Measurements from ENCODE around the gene LAPTM5. TPM values are rescaled to one million over a fixed set of nuclear protein-coding genes. Genes with fewer than 3 reads are reported as not detected.

The LAPTM5 gene
- total RNA-seq, 2 experiments from 2014 or later = 474 to 485 TPM

DNA sequence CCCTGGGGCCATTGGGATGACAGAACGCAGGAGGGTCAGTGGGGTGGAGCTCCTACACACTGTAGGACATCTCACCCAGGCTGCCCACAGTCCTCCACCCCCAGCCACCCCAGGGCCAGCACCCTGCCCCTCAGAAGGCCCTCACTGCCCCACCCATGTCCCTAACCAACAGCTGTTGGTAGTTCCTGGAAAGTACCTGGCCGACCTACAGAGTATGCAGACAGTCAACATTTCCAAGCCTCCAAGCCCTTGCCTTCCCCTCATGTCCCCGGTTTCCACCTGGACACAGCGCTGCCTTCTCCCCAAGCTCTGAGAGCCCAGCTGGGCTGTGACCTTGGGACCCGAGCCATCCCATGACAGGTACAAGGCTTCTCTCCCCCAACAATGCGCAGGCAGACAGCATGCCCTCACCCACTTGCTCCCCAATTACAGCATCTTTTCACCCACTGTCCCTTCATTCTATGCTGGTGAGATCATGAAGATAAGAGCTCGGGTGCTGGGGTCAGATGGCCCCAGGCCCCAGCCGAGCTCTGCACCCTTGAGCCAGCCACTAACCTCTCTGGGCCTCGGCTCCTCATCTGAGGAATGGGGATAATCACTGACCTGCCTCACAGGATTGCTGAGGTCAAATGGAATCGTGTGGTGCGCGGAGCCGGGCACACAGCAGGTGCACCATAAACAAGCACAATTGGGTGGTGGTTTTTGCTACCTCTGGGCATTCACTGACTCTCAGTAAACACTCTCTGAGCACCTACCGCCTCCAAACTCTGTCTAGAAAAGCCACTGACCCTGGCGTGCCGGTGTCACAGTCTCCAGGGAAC is 11.2 kb downstream of the LAPTM5 start:
- Mint-ChIP-seq H3K4me3 (peak overlapping the region; percentile 86), H3K27me3 (no peaks in the 10 kb centered on the region), H3K27ac (peak overlapping the region; percentile 96), H3K4me1 (peaks cover 94% of the 10 kb centered on the region), H3K9me3 (no peaks in the 10 kb centered on the region), H3K36me3 (peaks cover 28% of the 10 kb centered on the region)
- no peak for ATAC-seq (ENCODE audit: low read depth)
- no peak for DNase-seq
- POLR2A ChIA-PET = interaction anchor here (11.7 kb wide), 1 partner anchor 12 kb away, joined by 284 read pairs; the partner anchor contains the start of gene LAPTM5

DNA sequence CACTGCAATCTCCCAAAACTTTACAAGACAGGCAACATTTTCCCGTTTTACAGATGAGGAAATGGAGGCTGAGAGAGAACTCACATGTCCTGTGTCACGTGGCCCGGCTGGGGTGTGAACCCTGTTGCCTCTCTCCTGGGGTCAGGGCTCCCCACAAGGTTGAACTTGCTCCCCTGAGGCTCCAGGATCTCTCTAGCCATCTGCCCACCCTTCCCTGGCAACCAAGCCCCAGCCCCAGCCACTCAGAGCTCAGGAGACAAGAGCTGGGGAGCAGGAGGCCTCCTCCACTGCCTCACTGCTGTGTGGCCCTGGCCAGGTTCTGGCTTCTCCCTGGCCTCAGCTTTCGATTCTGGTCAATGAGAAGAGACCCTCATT is 11.8 kb downstream of the LAPTM5 start:
- ATAC-seq (ENCODE audit: low read depth) (no peak), DNase-seq (no peak)
- H3K9me3 Mint-ChIP-seq = no peaks in the 10 kb centered on the region
- H3K27me3 Mint-ChIP-seq = no peaks in the 10 kb centered on the region
- H3K4me1 Mint-ChIP-seq = peaks cover 94% of the 10 kb centered on the region
- H3K27ac Mint-ChIP-seq = peak overlapping the region; percentile 96
- H3K36me3 Mint-ChIP-seq = peaks cover 34% of the 10 kb centered on the region
- POLR2A ChIA-PET = interaction anchor here (11.7 kb wide), 1 partner anchor 13 kb away, joined by 284 read pairs; the partner anchor contains the start of gene LAPTM5
- peak overlapping the region; percentile 86 for H3K4me3 Mint-ChIP-seq

DNA sequence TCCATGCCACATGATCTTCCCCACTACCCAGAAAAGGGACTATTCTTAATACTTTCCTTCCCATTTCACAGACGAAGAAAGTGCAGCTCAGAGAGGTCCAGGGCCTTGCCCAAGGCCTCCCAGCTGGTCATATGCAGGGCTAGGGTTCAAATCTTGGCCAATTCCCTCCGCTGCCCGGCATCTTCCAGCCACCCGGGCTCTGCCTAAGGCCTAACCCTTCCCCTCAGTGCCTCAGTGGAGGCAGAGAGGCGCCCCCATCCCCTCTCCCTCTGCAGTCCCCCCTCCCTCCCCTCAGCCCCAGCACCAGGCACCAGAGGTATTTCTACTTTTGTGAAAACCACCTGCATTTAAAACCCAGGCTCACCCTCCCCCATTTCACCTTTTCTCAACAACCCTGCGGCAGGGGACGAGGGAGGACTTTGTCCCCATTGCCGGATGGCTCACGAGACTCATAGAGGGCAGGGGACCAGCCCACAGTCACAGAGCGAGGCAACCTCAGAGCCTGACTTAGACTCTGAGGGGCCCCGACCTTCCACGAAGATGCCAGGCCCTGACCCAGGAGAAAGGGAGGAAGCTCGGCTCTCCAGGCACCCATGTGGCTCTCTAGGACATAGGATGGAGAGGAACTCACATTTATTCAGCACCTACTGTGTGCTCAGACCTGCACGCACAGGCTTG is 12.3 kb downstream of the LAPTM5 start:
- DNase-seq (no peak), ATAC-seq (ENCODE audit: low read depth) (no peak)
- POLR2A ChIA-PET = interaction anchor here (11.7 kb wide), 1 partner anchor 13 kb away, joined by 284 read pairs; the partner anchor contains the start of gene LAPTM5
- peaks cover 39% of the 10 kb centered on the region for H3K36me3 Mint-ChIP-seq
- peak overlapping the region; percentile 86 for H3K4me3 Mint-ChIP-seq
- peaks cover 94% of the 10 kb centered on the region for H3K4me1 Mint-ChIP-seq
- H3K9me3 Mint-ChIP-seq = no peaks in the 10 kb centered on the region
- H3K27ac Mint-ChIP-seq = peak overlapping the region; percentile 96
- H3K27me3 Mint-ChIP-seq = no peaks in the 10 kb centered on the region

DNA sequence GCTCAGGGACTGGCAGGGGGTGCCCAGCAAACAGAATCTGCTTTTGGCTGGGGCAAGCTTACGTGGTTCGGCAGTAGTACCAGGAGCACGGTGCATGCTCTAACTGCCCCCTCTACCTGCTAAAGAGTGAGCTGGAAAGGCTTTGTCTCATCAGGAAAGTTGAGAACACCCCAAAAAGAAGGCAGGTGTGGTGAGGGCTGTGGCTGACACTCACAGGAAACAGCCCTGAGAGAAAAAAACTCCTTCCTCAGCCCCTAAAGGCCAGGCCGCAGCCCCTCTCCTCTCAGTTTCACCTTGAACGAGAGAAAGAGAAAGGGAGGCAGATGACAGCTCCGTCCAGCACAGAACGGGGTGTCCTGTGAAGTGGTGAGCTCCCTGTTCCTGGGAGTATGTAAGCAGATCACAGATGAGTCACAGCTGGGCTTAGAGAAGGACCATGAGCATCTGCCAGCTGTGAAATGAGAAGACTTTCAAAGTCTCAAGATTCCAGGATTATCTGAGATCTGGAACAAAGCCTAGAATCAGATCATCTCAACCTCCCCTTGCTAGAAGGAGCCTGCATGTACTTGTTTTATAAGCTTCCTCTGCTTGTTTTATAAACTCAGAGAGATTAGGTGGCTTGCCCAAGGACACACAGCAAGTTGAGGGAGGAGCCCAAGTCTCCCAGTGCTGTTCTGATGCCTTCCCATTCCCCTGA is 13.4 kb downstream of the LAPTM5 start:
- ATAC-seq (ENCODE audit: low read depth) = peak; percentile 48
- POLR2A ChIA-PET = interaction anchor here (0.7 to 11.7 kb wide), 11 partner anchors 8 to 188 kb away, joined by 3 to 284 read pairs (median 7); partner anchors contain the start of gene LAPTM5

DNA sequence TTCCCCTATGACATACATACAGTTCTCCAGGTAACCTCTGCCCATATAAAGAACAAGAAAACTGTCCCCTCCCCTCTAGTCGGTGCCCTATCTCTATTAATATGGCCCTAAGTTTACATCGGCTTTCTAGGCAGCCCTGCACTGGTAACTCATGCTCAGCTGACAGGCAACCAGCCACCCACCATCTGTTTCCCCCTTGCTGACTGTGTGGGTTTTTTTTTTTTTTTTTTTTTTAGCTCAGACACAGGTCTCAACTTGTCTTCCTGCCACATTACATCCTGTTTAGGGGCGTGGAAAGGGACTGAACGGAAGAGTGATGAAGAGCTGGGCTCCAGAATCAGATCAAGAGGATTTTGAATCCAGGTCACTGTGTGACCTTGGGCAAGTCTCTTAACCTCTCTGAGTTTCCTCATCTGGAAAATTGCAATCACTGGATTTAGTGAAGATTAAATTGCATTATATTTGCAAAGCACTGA is 14.0 kb downstream of the LAPTM5 start:
- DNase-seq = no peak
- ATAC-seq (ENCODE audit: low read depth) = peak; percentile 75
- no peaks in the 10 kb centered on the region for H3K9me3 Mint-ChIP-seq
- peak overlapping the region; percentile 96 for H3K27ac Mint-ChIP-seq
- POLR2A ChIA-PET = interaction anchor here (0.7 to 11.7 kb wide), 11 partner anchors 9 to 189 kb away, joined by 3 to 284 read pairs (median 7); partner anchors contain the start of gene LAPTM5
- no peaks in the 10 kb centered on the region for H3K27me3 Mint-ChIP-seq
- H3K4me3 Mint-ChIP-seq = peak overlapping the region; percentile 86
- peaks cover 88% of the 10 kb centered on the region for H3K4me1 Mint-ChIP-seq
- peaks cover 50% of the 10 kb centered on the region for H3K36me3 Mint-ChIP-seq

More for the DNA sequence above, 13.4 kb downstream of the LAPTM5 start:
- Mint-ChIP-seq H3K27me3 (no peaks in the 10 kb centered on the region), H3K9me3 (no peaks in the 10 kb centered on the region), H3K4me1 (peaks cover 90% of the 10 kb centered on the region), H3K36me3 (peaks cover 45% of the 10 kb centered on the region), H3K27ac (peak overlapping the region; percentile 96), H3K4me3 (peak overlapping the region; percentile 86)
- DNase-seq = peak; percentile 71

DNA sequence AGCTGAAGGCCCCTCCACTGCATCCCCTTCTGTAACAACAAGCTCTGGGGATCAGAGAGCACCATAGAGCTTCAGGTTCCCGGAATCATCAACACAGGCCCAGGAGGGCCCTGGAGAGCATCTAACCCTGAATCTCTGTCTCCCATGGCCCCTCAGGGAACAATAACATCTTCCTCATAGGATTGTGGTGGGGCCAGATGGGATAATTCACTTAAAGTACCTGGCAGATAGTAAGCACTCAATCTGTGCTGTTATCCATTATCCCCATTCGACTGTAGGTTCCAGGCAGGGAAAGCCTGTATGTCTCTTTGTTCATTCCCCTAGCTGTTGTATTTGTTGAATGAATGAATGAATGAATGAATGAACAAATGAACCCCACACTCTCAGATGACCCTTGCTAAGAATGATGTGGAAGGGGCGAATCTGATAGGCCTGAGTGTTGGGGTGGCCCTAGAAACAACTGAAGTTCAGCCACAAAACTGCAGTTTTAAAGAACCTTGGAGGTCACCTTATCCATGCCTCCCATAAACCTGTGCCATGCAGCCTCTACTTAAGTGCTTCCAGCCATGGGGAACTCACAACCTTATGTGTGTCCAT is 14.5 kb downstream of the LAPTM5 start:
- H3K4me3 Mint-ChIP-seq = peak overlapping the region; percentile 86
- H3K27ac Mint-ChIP-seq = peak overlapping the region; percentile 96
- no peaks in the 10 kb centered on the region for H3K27me3 Mint-ChIP-seq
- ATAC-seq (ENCODE audit: low read depth) = no peak
- no peaks in the 10 kb centered on the region for H3K9me3 Mint-ChIP-seq
- peaks cover 88% of the 10 kb centered on the region for H3K4me1 Mint-ChIP-seq
- no peak for DNase-seq
- POLR2A ChIA-PET = interaction anchor here (0.7 to 11.7 kb wide), 10 partner anchors 9 to 189 kb away, joined by 3 to 284 read pairs (median 7); partner anchors contain the start of gene LAPTM5
- H3K36me3 Mint-ChIP-seq = peaks cover 51% of the 10 kb centered on the region

DNA sequence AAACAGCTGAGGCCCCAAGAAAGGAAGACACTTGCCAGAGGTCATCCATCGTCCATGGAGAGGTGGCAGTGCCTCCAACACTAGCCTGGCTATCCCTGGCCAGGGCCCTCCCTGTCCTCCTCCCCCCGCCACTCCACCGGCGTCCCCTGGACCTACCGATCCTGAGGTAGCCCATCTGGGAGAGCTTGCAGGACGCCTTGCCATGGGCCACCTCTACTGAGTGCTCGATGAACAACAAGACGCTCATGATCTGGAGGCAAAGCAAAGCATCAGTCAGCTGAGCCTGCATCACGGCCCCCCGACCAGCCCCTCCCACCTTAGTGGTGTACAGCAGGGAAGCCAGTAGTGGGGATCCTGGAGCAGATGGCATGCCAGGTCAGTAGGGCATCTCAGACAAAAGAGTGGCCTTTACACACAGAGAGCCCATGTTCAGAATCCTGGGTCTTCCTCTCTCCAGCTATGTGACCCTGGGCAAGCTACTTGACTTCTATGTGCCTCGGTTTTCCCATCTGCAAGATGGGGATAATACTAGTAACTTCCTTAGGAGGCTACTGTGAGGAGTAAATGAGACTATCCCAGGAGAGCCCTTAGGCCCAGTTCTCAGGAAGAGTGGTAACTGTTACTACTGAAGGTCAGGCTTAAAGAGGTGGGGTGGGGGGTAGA is 15.1 kb downstream of the LAPTM5 start:
- peak overlapping the region; percentile 96 for H3K27ac Mint-ChIP-seq
- H3K27me3 Mint-ChIP-seq = no peaks in the 10 kb centered on the region
- DNase-seq (no peak), ATAC-seq (ENCODE audit: low read depth) (no peak)
- H3K9me3 Mint-ChIP-seq = no peaks in the 10 kb centered on the region
- peaks cover 50% of the 10 kb centered on the region for H3K36me3 Mint-ChIP-seq
- peak overlapping the region; percentile 11 for H3K4me3 Mint-ChIP-seq
- peaks cover 86% of the 10 kb centered on the region for H3K4me1 Mint-ChIP-seq
- POLR2A ChIA-PET = interaction anchor here (1.3 to 11.7 kb wide), 4 partner anchors 10 to 37 kb away, joined by 6 to 284 read pairs (median 8); partner anchors contain the start of gene LAPTM5

DNA sequence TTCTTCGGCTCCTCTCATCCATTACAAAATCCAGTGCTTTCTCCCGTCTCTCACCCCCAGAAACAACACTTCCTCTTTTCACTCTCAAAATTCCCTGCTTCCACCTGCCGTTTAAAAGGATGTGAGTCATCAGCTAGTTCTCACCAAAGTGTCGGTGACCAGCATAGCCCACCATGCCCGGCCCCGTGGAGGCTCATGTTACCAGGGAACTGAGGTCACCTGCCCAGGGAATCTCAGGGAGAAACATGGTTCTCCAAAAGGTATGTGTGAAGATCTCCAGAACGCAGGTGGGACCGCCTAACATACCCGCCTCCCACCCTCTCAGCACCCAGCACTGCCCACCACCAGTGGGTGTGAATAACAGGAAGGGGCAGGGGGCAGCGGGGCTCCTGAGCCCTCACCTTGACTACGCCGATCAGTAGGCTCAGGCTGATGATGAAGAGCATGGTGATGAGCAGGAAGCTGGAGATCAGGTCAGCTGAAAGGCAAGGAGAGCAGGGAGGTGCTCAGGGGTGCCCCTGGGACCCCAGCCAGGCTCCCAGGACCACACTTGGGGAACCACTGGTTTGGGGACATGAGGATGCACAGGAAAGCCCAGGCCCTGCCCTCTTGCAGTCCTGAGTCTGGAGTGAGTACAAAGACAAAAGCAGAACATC is 16.2 kb downstream of the LAPTM5 start:
- Mint-ChIP-seq H3K4me3 (peak overlapping the region; percentile 58), H3K4me1 (peaks cover 85% of the 10 kb centered on the region), H3K27me3 (no peaks in the 10 kb centered on the region), H3K9me3 (no peaks in the 10 kb centered on the region), H3K27ac (peak overlapping the region; percentile 87), H3K36me3 (peaks cover 48% of the 10 kb centered on the region)
- DNase-seq (no peak), ATAC-seq (ENCODE audit: low read depth) (no peak)
- POLR2A ChIA-PET = interaction anchor here (1.0 to 11.7 kb wide), 5 partner anchors 9 to 38 kb away, joined by 3 to 284 read pairs (median 6); partner anchors contain the start of gene LAPTM5

DNA sequence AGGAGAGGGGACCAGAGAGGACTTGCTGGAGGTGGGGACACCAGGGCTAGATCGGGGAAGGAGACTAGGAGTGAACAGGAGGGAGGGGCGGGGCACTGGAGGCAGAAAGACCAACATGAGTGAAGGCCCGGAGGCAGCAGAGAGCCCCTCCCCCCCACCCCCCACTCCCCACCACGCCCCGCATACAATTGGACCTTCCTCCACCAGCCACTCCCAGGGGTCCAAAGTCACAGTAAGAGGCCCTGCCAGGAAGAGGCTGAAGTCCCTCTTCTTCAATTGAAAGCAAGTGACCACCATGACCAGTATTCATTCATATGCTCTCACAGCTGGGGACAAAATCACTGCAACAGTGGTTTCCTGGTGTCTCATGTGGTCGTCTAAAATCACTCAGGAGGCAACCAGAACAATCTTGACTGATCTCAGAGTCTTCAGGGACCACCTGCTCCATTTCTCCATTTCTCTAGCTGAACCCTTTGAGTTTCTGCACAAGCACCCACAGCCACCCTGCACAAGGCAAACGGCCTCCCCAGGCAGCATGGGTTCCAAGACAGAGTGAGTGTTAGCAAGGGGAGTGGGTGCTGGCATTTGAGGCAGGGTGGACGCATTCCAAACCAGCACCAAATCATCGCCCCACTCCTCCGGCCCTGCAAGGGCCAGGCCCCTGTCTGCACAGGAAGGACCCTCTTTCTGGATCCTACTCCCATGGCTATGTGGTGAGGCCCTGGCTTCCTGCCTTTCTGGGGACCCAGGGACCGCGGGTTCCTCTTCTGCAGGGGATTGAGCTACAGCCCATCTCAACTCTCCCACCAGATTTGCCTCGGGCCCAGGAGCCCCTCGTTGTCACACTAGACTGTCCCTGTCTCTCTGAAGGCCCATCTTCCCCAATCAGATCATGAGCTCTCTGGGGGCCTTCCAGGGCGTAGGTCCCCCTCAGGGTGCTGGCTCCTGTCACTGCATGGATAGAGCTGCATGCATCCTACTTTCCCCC is 17.0 kb downstream of the LAPTM5 start:
- H3K4me3 Mint-ChIP-seq = peak overlapping the region; percentile 58
- H3K27ac Mint-ChIP-seq = peak overlapping the region; percentile 87
- peaks cover 81% of the 10 kb centered on the region for H3K4me1 Mint-ChIP-seq
- peaks cover 51% of the 10 kb centered on the region for H3K36me3 Mint-ChIP-seq
- DNase-seq (no peak), ATAC-seq (ENCODE audit: low read depth) (no peak)
- no peaks in the 10 kb centered on the region for H3K27me3 Mint-ChIP-seq
- H3K9me3 Mint-ChIP-seq = no peaks in the 10 kb centered on the region
- POLR2A ChIA-PET = interaction anchor here (1.0 to 11.7 kb wide), 4 partner anchors 8 to 18 kb away, joined by 3 to 284 read pairs (median 5); partner anchors contain the start of gene LAPTM5

DNA sequence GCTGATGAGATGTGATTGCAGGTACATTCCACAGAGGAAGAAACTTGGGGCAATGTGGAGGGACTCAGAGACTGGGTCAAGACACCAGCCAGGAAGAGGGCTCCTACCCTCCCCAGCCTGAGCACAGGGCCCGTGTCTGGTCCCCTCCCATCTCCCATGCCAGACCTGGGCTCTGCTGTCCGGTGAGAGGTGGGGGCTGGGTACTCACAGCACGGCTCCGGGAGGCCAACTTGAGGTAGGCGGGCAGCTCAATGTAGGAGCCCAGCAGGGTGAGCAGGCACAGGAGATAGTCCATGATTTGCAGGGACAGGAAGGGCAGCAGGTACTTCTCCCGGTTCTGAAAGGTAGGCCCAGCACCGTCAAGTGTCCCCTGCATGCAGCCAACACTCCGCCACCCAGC is 18.0 kb downstream of the LAPTM5 start:
- H3K36me3 Mint-ChIP-seq = peaks cover 57% of the 10 kb centered on the region
- POLR2A ChIA-PET = no interaction called here
- no peaks in the 10 kb centered on the region for H3K9me3 Mint-ChIP-seq
- H3K4me1 Mint-ChIP-seq = peaks cover 77% of the 10 kb centered on the region
- no peak overlapping the region for H3K4me3 Mint-ChIP-seq
- DNase-seq = no peak
- no peak for ATAC-seq (ENCODE audit: low read depth)
- no peaks in the 10 kb centered on the region for H3K27me3 Mint-ChIP-seq
- peak overlapping the region; percentile 57 for H3K27ac Mint-ChIP-seq
